ENCODE results near the gene MBD5.
"Not testable (repeated sequence)": the region's sequence is repeated elsewhere in the genome, so short reads cannot be mapped to it uniquely, and the experiment has no call there.

MBD5 gene

GRCh38 chr2:148529745-148530144 is 508.9 kb downstream of the MBD5 start:
- no peak for DNase-seq

- DNase-seq = no peak
Measured at GRCh38 chr2:148530350-148530749, 509.5 kb downstream of the MBD5 start.

GRCh38 chr2:148531235-148531634 is 510.3 kb downstream of the MBD5 start:
- DNase-seq = no peak

GRCh38 chr2:148531669-148532428 is 511.0 kb downstream of the MBD5 start:
- no peak for DNase-seq

GRCh38 chr2:148533004-148533403 is 512.1 kb downstream of the MBD5 start:
- no peak for DNase-seq

- DNase-seq = no peak
Measured at GRCh38 chr2:148533685-148534084, 512.8 kb downstream of the MBD5 start.

GRCh38 chr2:148534416-148535204 is 513.7 kb downstream of the MBD5 start:
- no peak for DNase-seq

- no peak for DNase-seq
Measured at GRCh38 chr2:148538375-148538774, 517.5 kb downstream of the MBD5 start.

GRCh38 chr2:148540022-148540421 is 519.1 kb downstream of the MBD5 start:
- no peak for DNase-seq

- no peak for DNase-seq
Measured at GRCh38 chr2:148541792-148542191, 520.9 kb downstream of the MBD5 start.

GRCh38 chr2:148542614-148543013 is 521.7 kb downstream of the MBD5 start:
- DNase-seq = no peak

- DNase-seq = not testable (repeated sequence)
Measured at GRCh38 chr2:148543088-148543540, 522.2 kb downstream of the MBD5 start.

GRCh38 chr2:148545390-148546256 is 524.7 kb downstream of the MBD5 start:
- no peak for DNase-seq

GRCh38 chr2:148546270-148546669 is 525.4 kb downstream of the MBD5 start:
- no peak for DNase-seq

- DNase-seq = no peak
Measured at GRCh38 chr2:148548716-148549400, 528.0 kb downstream of the MBD5 start.

- DNase-seq = no peak
Measured at GRCh38 chr2:148552675-148553331, 531.9 kb downstream of the MBD5 start.

GRCh38 chr2:148553332-148553887 is 532.5 kb downstream of the MBD5 start:
- DNase-seq = no peak

GRCh38 chr2:148554459-148555247 is 533.8 kb downstream of the MBD5 start:
- DNase-seq = no peak

- no peak for DNase-seq
Measured at GRCh38 chr2:148555622-148556294, 534.9 kb downstream of the MBD5 start.

- DNase-seq = no peak
Measured at GRCh38 chr2:148557844-148558436, 537.0 kb downstream of the MBD5 start.
